ENCODE data around the gene STEAP1B. TPM values are rescaled to one million over a fixed set of nuclear protein-coding genes. Genes with fewer than 3 reads are reported as not detected.

Gene STEAP1B
- total RNA-seq, 6 experiments from 2014 or later = 36.6 to 101 (median 92.6) TPM

- Mint-ChIP-seq H3K4me3 (no peak overlapping the region), H3K27me3 (ENCODE audit: insufficient read depth) (no peaks in the 10 kb centered on the region), H3K4me1 (ENCODE audit: low read depth) (peaks cover 49% of the 10 kb centered on the region), H3K36me3 (ENCODE audit: low read depth) (peaks cover 50% of the 10 kb centered on the region), H3K9me3 (no peaks in the 10 kb centered on the region), H3K27ac (peak overlapping the region; percentile 24; the same call in 1 of the 2 replicates)
- no peak for DNase-seq
- no peak for TF ChIP-seq CTCF (IDR thresholded peaks at IDR 0.05)
Measured at GRCh38 chr7:22480523-22481075, 19.4 kb downstream of the STEAP1B start.

- TF ChIP-seq CTCF (IDR thresholded peaks at IDR 0.05) = no peak
- no peak overlapping the region for H3K4me3 Mint-ChIP-seq
- H3K4me1 Mint-ChIP-seq (ENCODE audit: low read depth) = peaks cover 35% of the 10 kb centered on the region
- H3K27ac Mint-ChIP-seq = no peak overlapping the region; the same call in 1 of the 2 replicates
- DNase-seq = no peak
- H3K27me3 Mint-ChIP-seq (ENCODE audit: insufficient read depth) = no peaks in the 10 kb centered on the region
- peaks cover 40% of the 10 kb centered on the region for H3K36me3 Mint-ChIP-seq (ENCODE audit: low read depth)
- no peaks in the 10 kb centered on the region for H3K9me3 Mint-ChIP-seq
Measured at GRCh38 chr7:22477876-22478450, 22.0 kb downstream of the STEAP1B start.

- H3K27ac Mint-ChIP-seq = no peak overlapping the region
- no peak for TF ChIP-seq CTCF (IDR thresholded peaks at IDR 0.05)
- peaks cover 28% of the 10 kb centered on the region for H3K4me1 Mint-ChIP-seq (ENCODE audit: low read depth)
- H3K4me3 Mint-ChIP-seq = no peak overlapping the region
- no peaks in the 10 kb centered on the region for H3K9me3 Mint-ChIP-seq
- no peaks in the 10 kb centered on the region; the same call in 1 of the 2 replicates for H3K27me3 Mint-ChIP-seq (ENCODE audit: insufficient read depth)
- H3K36me3 Mint-ChIP-seq (ENCODE audit: low read depth) = peaks cover 47% of the 10 kb centered on the region
- no peak for DNase-seq
Measured at GRCh38 chr7:22477262-22477661, 22.7 kb downstream of the STEAP1B start.

GRCh38 chr7:22476824-22477223 is 23.2 kb downstream of the STEAP1B start:
- Mint-ChIP-seq H3K36me3 (ENCODE audit: low read depth) (peaks cover 50% of the 10 kb centered on the region), H3K9me3 (no peaks in the 10 kb centered on the region), H3K4me3 (no peak overlapping the region), H3K27me3 (ENCODE audit: insufficient read depth) (no peaks in the 10 kb centered on the region; the same call in 1 of the 2 replicates), H3K4me1 (ENCODE audit: low read depth) (peaks cover 23% of the 10 kb centered on the region), H3K27ac (no peak overlapping the region)
- no peak for DNase-seq
- TF ChIP-seq CTCF (IDR thresholded peaks at IDR 0.05) = no peak

- no peaks in the 10 kb centered on the region; the same call in 1 of the 2 replicates for H3K27me3 Mint-ChIP-seq (ENCODE audit: insufficient read depth)
- peak overlapping the region; percentile 5; the same call in 1 of the 2 replicates for H3K27ac Mint-ChIP-seq
- no peak for TF ChIP-seq CTCF (IDR thresholded peaks at IDR 0.05)
Measured at GRCh38 chr7:22474645-22475044, 25.3 kb downstream of the STEAP1B start.

More at GRCh38 chr7:22474645-22475044, 25.3 kb downstream of the STEAP1B start:
- Mint-ChIP-seq H3K4me1 (ENCODE audit: low read depth) (peaks cover 27% of the 10 kb centered on the region), H3K4me3 (no peak overlapping the region), H3K36me3 (ENCODE audit: low read depth) (peaks cover 51% of the 10 kb centered on the region), H3K9me3 (no peaks in the 10 kb centered on the region)
- no peak for DNase-seq
